HepG2 (cell line): ENCODE data around the gene IGF2. TPM values are rescaled to one million over a fixed set of nuclear protein-coding genes. Genes with fewer than 3 reads are reported as not detected.

Experiments used
- ATF2 ChIP-seq: sonication (generic); formaldehyde crosslinking; IDR thresholded peaks from 2 replicates; pipeline ENCODE4 v1.4.0; 2020; ENCODE audit warnings: missing genetic modification reagents
- DMAP1 ChIP-seq: IDR thresholded peaks from 2 replicates; pipeline ENCODE4 v1.6.1; 2016
- ETS1 ChIP-seq: sonication (generic); formaldehyde crosslinking; IDR thresholded peaks from 2 replicates; pipeline ENCODE4 v1.4.0; 2020; ENCODE audit warnings: missing genetic modification reagents
- FLYWCH1 ChIP-seq: sonication (generic); formaldehyde crosslinking; IDR thresholded peaks from 2 replicates; pipeline ENCODE4 v1.8.1; 2023; ENCODE audit warnings: mild to moderate bottlenecking, missing genetic modification reagents
- ISL2 ChIP-seq: sonication (generic); formaldehyde crosslinking; IDR thresholded peaks from 2 replicates; pipeline ENCODE4 v1.5.0; 2020; ENCODE audit warnings: missing genetic modification reagents
- KDM6A ChIP-seq: IDR thresholded peaks from 2 replicates; pipeline ENCODE4 v1.6.1; 2016; ENCODE audit warnings: low read depth
- NKX3-1 ChIP-seq: sonication (generic); formaldehyde crosslinking; IDR thresholded peaks from 2 replicates; pipeline ENCODE4 v1.5.0; 2020; ENCODE audit warnings: missing genetic modification reagents
- NONO ChIP-seq, 2 experiments: fragments of 450-650 bp in 1 of 2; sonication (generic) in 1 of 2; formaldehyde crosslinking in 1 of 2; IDR thresholded peaks in 1 of 2; conservative IDR thresholded peaks in 1 of 2; 2 replicates each; pipeline versions ENCODE4 v1.6.1 to v1.8.0; 2017 to 2022; ENCODE audit warnings: mild to moderate bottlenecking in 1 of 2, missing genetic modification reagents in 1 of 2, moderate library complexity in 1 of 2
- PATZ1 ChIP-seq: sonication (generic); formaldehyde crosslinking; IDR thresholded peaks from 2 replicates; pipeline ENCODE4 v1.4.0; 2020; ENCODE audit warnings: missing genetic modification reagents
- PREB ChIP-seq: sonication (generic); formaldehyde crosslinking; IDR thresholded peaks from 2 replicates; pipeline ENCODE4 v1.4.0; 2020; ENCODE audit warnings: missing genetic modification reagents
- ZEB1 ChIP-seq: IDR thresholded peaks from 2 replicates; pipeline ENCODE4 v1.6.1; 2012; ENCODE audit warnings: mild to moderate bottlenecking, low read depth, inconsistent platforms; ENCODE audit not compliant: insufficient replicate concordance
- ZNF121 ChIP-seq: sonication (generic); formaldehyde crosslinking; IDR thresholded peaks from 2 replicates; pipeline ENCODE4 v1.5.0; 2020; ENCODE audit warnings: mild to moderate bottlenecking, missing genetic modification reagents
- ZNF446 ChIP-seq: sonication (generic); formaldehyde crosslinking; IDR thresholded peaks from 2 replicates; pipeline ENCODE4 v1.5.0; 2020; ENCODE audit warnings: mild to moderate bottlenecking, missing genetic modification reagents
- ZNF512 ChIP-seq: sonication (generic); formaldehyde crosslinking; IDR thresholded peaks from 2 replicates; pipeline ENCODE4 v1.4.0; 2020; ENCODE audit warnings: mild to moderate bottlenecking, missing genetic modification reagents
- ZNF563 ChIP-seq: sonication (generic); formaldehyde crosslinking; IDR thresholded peaks from 2 replicates; pipeline ENCODE4 v1.8.0; 2022; ENCODE audit warnings: mild to moderate bottlenecking, moderate library complexity, missing genetic modification reagents
- polyA plus RNA-seq, 8 experiments: library from polyadenylated mRNA; depleted of rRNA in 3 of 8; stranded (reverse) in 7 of 8; unstranded in 1 of 8; fragments of >200 nt; fragmentation: Illumina TruSeq in 4 of 8; extraction: Trizol in 4 of 8; gene quantifications; 2 replicates each; pipeline versions ENCODE4 v1.2.1 to v1.2.3, GENCODE V29; 2011 to 2016; ENCODE audit warnings: low read depth in 4 of 8, missing spikeins in 1 of 8, mixed read lengths in 1 of 8; ENCODE audit not compliant: insufficient read depth in 1 of 8
- total RNA-seq, 5 experiments: library from RNA; depleted of rRNA; stranded (reverse); fragments of >200 nt; fragmentation: Illumina TruSeq; extraction: Trizol; gene quantifications; 2 replicates each; pipeline ENCODE4 v1.2.3, GENCODE V29; 2016; ENCODE audit warnings: low read depth in 1 of 5
- TF ChIP-seq, protein P1 (sequence below): sonication (generic); formaldehyde crosslinking; IDR thresholded peaks from 2 replicates; pipeline ENCODE4 v1.4.0; 2020; ENCODE audit warnings: missing genetic modification reagents; ENCODE audit errors: not compliant biosample characterization
- TF ChIP-seq, protein P2 (sequence below): sonication (generic); formaldehyde crosslinking; IDR thresholded peaks from 2 replicates; pipeline ENCODE4 v1.4.0; 2020; ENCODE audit warnings: mild to moderate bottlenecking, missing genetic modification reagents

IGF2 gene
- total and polyA plus RNA-seq, 2 of the 13 experiments (the other 11 are each of a cell fraction or from before 2014, with no cell fraction given): 79.1 to 254 TPM

DNA sequence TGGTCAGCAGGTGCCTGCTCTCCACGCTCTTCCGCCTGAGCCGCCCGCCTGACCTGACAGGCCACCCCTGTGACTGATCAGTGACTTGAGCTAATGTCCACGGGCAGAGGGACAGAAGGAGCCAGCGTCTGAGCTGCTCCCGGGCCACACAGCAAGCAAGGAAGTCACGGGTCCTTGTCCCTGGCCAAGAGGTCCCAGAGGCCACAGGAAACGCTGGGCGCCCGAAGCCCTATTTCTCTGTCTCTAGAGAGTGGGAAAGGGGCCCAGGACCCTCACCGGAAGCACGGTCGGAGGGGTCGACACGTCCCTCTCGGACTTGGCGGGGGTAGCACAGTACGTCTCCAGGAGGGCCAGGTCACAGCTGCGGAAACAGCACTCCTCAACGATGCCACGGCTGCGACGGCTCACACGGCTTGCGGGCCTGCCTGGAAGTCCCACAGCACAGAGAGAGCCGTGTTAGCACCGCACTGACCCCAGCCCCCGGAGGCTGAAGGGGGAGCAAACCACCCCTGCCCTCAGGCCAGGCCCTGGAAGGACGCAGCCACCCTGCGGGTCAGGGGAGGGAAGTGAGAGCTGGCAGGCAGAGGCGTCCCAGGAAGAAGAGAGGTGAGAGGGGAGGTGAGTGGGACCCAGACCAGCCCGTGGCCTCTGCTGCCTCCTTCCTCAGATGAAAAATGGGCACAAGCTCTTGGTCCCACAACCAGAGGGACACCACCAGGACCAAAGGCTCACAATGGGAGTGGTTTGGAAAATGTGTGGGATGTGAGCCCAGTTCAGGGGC is 5.8 kb downstream of the IGF2 start (continued):
- TF ChIP-seq, protein P1, sequence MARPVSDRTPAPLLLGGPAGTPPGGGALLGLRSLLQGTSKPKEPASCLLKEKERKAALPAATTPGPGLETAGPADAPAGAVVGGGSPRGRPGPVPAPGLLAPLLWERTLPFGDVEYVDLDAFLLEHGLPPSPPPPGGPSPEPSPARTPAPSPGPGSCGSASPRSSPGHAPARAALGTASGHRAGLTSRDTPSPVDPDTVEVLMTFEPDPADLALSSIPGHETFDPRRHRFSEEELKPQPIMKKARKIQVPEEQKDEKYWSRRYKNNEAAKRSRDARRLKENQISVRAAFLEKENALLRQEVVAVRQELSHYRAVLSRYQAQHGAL: no peak
- TF ChIP-seq DMAP1: no peak
- TF ChIP-seq ETS1 (CRISPR knock-in tag): peak; percentile 35; the same call in 1 of the 2 replicates
- no peak for TF ChIP-seq ATF2 (CRISPR knock-in tag)
- TF ChIP-seq ZNF121 (CRISPR knock-in tag): no peak
- TF ChIP-seq ZNF446 (CRISPR knock-in tag): peak; percentile 35; the same call in 1 of the 2 replicates
- no peak for TF ChIP-seq KDM6A
- TF ChIP-seq PATZ1 (CRISPR knock-in tag): no peak
- no peak; the same call in 1 of the 2 replicates for TF ChIP-seq FLYWCH1 (CRISPR knock-in tag)
- 0 out of 2 replicates have a peak, but pooled peaks have one; percentile 15 for TF ChIP-seq ZNF563 (CRISPR knock-in tag)
- no peak for TF ChIP-seq NKX3-1 (CRISPR knock-in tag)
- no peak for TF ChIP-seq ISL2 (CRISPR knock-in tag)
- TF ChIP-seq ZNF512 (CRISPR knock-in tag): no peak
- TF ChIP-seq ZEB1: no peak
- TF ChIP-seq, protein P2, sequence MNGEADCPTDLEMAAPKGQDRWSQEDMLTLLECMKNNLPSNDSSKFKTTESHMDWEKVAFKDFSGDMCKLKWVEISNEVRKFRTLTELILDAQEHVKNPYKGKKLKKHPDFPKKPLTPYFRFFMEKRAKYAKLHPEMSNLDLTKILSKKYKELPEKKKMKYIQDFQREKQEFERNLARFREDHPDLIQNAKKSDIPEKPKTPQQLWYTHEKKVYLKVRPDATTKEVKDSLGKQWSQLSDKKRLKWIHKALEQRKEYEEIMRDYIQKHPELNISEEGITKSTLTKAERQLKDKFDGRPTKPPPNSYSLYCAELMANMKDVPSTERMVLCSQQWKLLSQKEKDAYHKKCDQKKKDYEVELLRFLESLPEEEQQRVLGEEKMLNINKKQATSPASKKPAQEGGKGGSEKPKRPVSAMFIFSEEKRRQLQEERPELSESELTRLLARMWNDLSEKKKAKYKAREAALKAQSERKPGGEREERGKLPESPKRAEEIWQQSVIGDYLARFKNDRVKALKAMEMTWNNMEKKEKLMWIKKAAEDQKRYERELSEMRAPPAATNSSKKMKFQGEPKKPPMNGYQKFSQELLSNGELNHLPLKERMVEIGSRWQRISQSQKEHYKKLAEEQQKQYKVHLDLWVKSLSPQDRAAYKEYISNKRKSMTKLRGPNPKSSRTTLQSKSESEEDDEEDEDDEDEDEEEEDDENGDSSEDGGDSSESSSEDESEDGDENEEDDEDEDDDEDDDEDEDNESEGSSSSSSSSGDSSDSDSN (CRISPR knock-in tag): peak; percentile 46; the same call in 1 of the 2 replicates
- TF ChIP-seq NONO (IDR thresholded peaks at IDR 0.05): no peak
- peak; percentile 59; the same call in 1 of the 2 replicates for TF ChIP-seq NONO (CRISPR knock-in tag; conservative IDR thresholded peaks at IDR 0.05)
- no peak for TF ChIP-seq PREB (CRISPR knock-in tag)
